ENCODE data around the gene SLC37A1. TPM values are rescaled to one million over a fixed set of nuclear protein-coding genes. Genes with fewer than 3 reads are reported as not detected.

The SLC37A1 gene
- total and polyA plus RNA-seq, 9 of the 15 experiments (the other 6 are each of a cell fraction or from before 2014, with no cell fraction given): 0.06 to 3.4 (median 0.40) TPM

DNA sequence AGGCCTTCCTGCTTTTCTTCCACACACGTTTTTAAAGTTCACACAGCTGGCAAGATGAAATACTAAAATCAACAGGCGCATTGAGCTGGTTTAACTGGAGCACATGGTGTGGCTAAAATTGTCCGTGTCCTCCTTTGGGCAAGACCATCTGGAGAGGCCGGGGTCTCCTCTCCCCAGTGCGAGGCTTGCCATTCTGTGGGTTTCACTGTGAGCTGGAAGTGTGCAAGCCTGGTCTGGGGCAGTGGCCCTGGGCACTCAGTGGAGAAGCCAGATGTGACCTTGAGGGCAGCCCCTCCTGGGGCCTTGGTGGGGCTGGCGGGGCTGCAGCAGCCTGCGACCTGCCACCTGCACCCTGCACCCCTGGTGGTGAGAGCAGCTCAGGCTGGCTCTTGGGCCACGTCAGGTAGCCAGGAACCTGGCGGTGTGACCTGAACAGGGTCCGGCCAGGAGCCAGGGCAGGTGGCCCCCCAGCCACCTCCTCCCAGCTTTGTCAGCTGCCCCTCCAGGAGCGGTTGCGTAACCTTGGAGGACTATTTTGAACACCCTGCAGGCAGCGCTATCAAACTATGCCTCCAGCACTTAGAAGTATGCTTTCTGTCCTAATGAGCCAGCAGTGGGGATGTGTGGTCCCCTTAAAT, 52.4 kb downstream of the SLC37A1 start (continued):
- peak; percentile 48 for TF ChIP-seq CEBPG (CRISPR knock-in tag; IDR thresholded peaks at IDR 0.05)
- TF ChIP-seq CEBPG (tag; conservative IDR thresholded peaks at IDR 0.05 in 1 of 2, IDR thresholded peaks at IDR 0.05 in 1 of 2): peak; percentile 44 to 45; a peak in 3 of 4 replicates
- no peak for TF ChIP-seq ZNF699 (CRISPR knock-in tag; IDR thresholded peaks at IDR 0.05; ENCODE audit: insufficient replicate concordance)
- no peak for TF ChIP-seq SREBF2 (CRISPR knock-in tag; IDR thresholded peaks at IDR 0.05)
- TF ChIP-seq ZZZ3 (IDR thresholded peaks at IDR 0.05): no peak
- TF ChIP-seq TCFL5 (CRISPR knock-in tag; conservative IDR thresholded peaks at IDR 0.05): no peak
- TF ChIP-seq ILF3 (IDR thresholded peaks at IDR 0.05; ENCODE audit: borderline replicate concordance): no peak
- no peak for TF ChIP-seq ATF3 (IDR thresholded peaks at IDR 0.05)
- no peak for TF ChIP-seq ATF3 (CRISPR knock-in tag; conservative IDR thresholded peaks at IDR 0.05)

- no TSS peak for BruUV-seq (replicated peaks)
- H3K27me3 ChIP-seq (ENCODE audit: control insufficient read depth in 2 of 2, insufficient read depth in 2 of 2, low read length in 2 of 2): peaks cover 24 to 94% of the 10 kb centered on the region in 2 experiments
- TF ChIP-seq PHF20 (IDR thresholded peaks at IDR 0.05; ENCODE audit: partially characterized antibody) (no peak), POU5F1 (IDR thresholded peaks at IDR 0.05; ENCODE audit: borderline replicate concordance, low read depth, low read length, partially characterized antibody) (no peak), MTA1 (IDR thresholded peaks at IDR 0.05; ENCODE audit: borderline replicate concordance) (no peak), SAFB (IDR thresholded peaks at IDR 0.05; ENCODE audit: borderline replicate concordance, low read depth, low read length) (no peak), DACH1 (IDR thresholded peaks at IDR 0.05; ENCODE audit: partially characterized antibody) (no peak), CXXC5 (CRISPR knock-in tag; IDR thresholded peaks at IDR 0.05) (no peak), HBP1 (CRISPR knock-in tag; IDR thresholded peaks at IDR 0.05) (no peak), CREB5 (CRISPR knock-in tag; IDR thresholded peaks at IDR 0.05) (no peak)
Measured at GRCh38 chr21:42566524-42567213, 53.0 kb downstream of the SLC37A1 start.

More at GRCh38 chr21:42566524-42567213, 53.0 kb downstream of the SLC37A1 start:
- 12% methylated on average over 16 of the region's 16 CpGs for WGBS (ENCODE audit: insufficient coverage, low coverage, missing lambda C conversion rate)
- Histone ChIP-seq H3K36me3 (ENCODE audit: control insufficient read depth, insufficient read depth, low read length) (no peaks in the 10 kb centered on the region), H3K4me2 (ENCODE audit: insufficient read depth, low read length) (no peak overlapping the region), H4K20me1 (replicated peaks; ENCODE audit: control insufficient read depth, insufficient read depth, low read length) (no peaks in the 10 kb centered on the region), H3K9me1 (ENCODE audit: control insufficient read depth, insufficient read depth, low read length) (no peaks in the 10 kb centered on the region), H3K4me1 (replicated peaks in 1 of 2; ENCODE audit: control insufficient read depth in 2 of 2, insufficient read depth in 2 of 2, low read length in 2 of 2) (peaks cover 8 to 34% of the 10 kb centered on the region in 2 experiments; a peak in 4 of 5 replicates), H3K4me3 (no peak overlapping the region), H2AFZ (ENCODE audit: low read depth, low read length) (no peak overlapping the region), H3K79me2 (ENCODE audit: control insufficient read depth, insufficient read depth, low read length) (no peaks in the 10 kb centered on the region), H3K9me3 (replicated peaks; ENCODE audit: control insufficient read depth, insufficient read depth, low read depth, low read length) (no peaks in the 10 kb centered on the region), H3K27ac (ENCODE audit: extremely low read depth, low read depth, low read length) (no peak overlapping the region), H3K9ac (ENCODE audit: insufficient read depth in 1 of 2, low read depth in 2 of 2, low read length in 2 of 2) (no peak overlapping the region)
- in situ Hi-C loops (cut with MboI): no loop called here
- no peak for FAIRE-seq
- intact Hi-C loops (cut with micrococcal nuclease): no loop called here
- no peak for DNase-seq (ENCODE audit: extremely low read depth in 1 of 4, low spot score in 3 of 4)
- no peak for ATAC-seq
- ChIA-PET POLR2A (interaction anchor here (0.5 to 1.7 kb wide), 6 partner anchors 10 to 327 kb away, joined by 3 to 5 read pairs (median 3); partner anchors contain the start of gene NDUFV3), CTCF (ENCODE audit: low intra/inter-chr PET ratio) (no interaction called here)

All from K562 (cell line).